Stimulated activated CD4-positive, alpha-beta T cell treated with anti-CD3 and anti-CD28 coated beads, Interleukin-4, amount 100 ng/mL, for 4 hours (primary cell): ENCODE data around the gene AFDN.
A peak's percentile ranks its signal among the peaks of the same experiment; 100 is the strongest.

Experiments used
- DNase-seq, 2 experiments: peaks; one replicate each; pipeline ENCODE4 v3.0.0-alpha.2; 2020

The AFDN gene

GRCh38 chr6:167817729-167818128 lies 9.0 kb upstream of the AFDN start:
- no peak for DNase-seq

GRCh38 chr6:167819576-167819975 lies 7.1 kb upstream of the AFDN start:
- DNase-seq: no peak

GRCh38 chr6:167820681-167821080 lies 6.0 kb upstream of the AFDN start:
- no peak for DNase-seq

GRCh38 chr6:167824591-167825331 lies 1.9 kb upstream of the AFDN start:
- DNase-seq: no peak

- peak; percentile 22 to 30 for DNase-seq
Observed at GRCh38 chr6:167825332-167826229, 1.1 kb upstream of the AFDN start.

- peak; percentile 58 to 65 for DNase-seq
Observed at GRCh38 chr6:167826230-167826895, 348 bp upstream of the AFDN start.

GRCh38 chr6:167827583-167828324 lies 1.0 kb downstream of the AFDN start:
- peak; percentile 17 to 20 for DNase-seq

GRCh38 chr6:167828325-167828956 lies 1.7 kb downstream of the AFDN start:
- no peak for DNase-seq

- DNase-seq: no peak
Observed at GRCh38 chr6:167829513-167829912, 2.8 kb downstream of the AFDN start.

GRCh38 chr6:167831281-167831828 lies 4.6 kb downstream of the AFDN start:
- no peak for DNase-seq

GRCh38 chr6:167832497-167833395 lies 6.0 kb downstream of the AFDN start:
- DNase-seq: no peak

- DNase-seq: no peak
Observed at GRCh38 chr6:167833396-167833763, 6.7 kb downstream of the AFDN start.

- DNase-seq: no peak
Observed at GRCh38 chr6:167835260-167835659, 8.5 kb downstream of the AFDN start.

- DNase-seq: no peak
Observed at GRCh38 chr6:167836721-167837120, 10.0 kb downstream of the AFDN start.

- no peak for DNase-seq
Observed at GRCh38 chr6:167838207-167838748, 11.6 kb downstream of the AFDN start.

GRCh38 chr6:167839343-167839742 lies 12.6 kb downstream of the AFDN start:
- no peak for DNase-seq

GRCh38 chr6:167839755-167840154 lies 13.0 kb downstream of the AFDN start:
- no peak for DNase-seq

GRCh38 chr6:167840160-167840525 lies 13.4 kb downstream of the AFDN start:
- no peak for DNase-seq

- no peak for DNase-seq
Observed at GRCh38 chr6:167840526-167841179, 13.9 kb downstream of the AFDN start.

- DNase-seq: no peak
Observed at GRCh38 chr6:167841981-167842380, 15.3 kb downstream of the AFDN start.
